GM18861 (cell line): ENCODE data around the gene CD1C.
"Not testable (repeated sequence)": the region's sequence is repeated elsewhere in the genome, so short reads cannot be mapped to it uniquely, and the experiment has no call there.

Source experiments
- ATAC-seq: cut with Tn5 transposase; IDR thresholded peaks from one replicate; pipeline ENCODE4 v1.9.1; 2021; ENCODE audit not compliant: unreplicated experiment

The CD1C gene

DNA sequence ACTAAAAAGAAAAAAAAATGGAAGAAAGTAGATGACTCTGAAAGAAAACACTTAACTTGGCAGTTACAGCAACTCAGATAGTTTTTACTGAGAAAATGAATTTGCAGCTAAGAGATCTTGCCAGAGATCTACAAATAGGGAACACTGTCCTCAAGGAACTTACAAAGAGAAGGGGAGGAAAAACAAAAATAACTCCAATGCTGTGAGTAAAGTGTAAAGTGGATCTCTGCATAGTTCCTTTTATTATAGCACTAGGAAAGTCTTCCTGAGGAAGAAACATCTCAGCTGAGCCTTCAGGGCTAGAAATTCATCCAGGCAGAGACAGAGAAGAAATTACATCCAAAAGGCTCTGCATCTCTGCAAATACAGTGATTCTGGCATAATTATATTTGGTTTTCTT lies 37.8 kb downstream of the CD1C start:
- ATAC-seq, result no peak

DNA sequence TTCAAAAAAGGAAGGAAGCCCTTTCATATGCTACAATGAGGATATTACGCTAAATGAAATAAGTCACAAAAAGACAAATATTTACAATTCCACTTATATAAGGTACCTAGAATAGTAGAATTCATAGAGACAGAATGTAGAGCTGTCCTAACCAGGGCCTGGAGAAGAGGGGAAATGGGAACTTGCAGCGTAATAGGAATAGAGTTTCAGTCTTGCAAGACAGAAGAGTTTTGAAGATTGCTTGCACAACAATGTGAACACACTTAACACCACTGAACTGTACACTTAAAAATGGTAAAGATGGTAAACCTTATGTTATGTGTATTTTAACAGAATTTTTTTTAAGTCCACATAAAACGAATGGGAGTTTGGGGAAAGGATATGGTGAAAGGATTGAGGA lies 38.7 kb downstream of the CD1C start:
- no peak for ATAC-seq

DNA sequence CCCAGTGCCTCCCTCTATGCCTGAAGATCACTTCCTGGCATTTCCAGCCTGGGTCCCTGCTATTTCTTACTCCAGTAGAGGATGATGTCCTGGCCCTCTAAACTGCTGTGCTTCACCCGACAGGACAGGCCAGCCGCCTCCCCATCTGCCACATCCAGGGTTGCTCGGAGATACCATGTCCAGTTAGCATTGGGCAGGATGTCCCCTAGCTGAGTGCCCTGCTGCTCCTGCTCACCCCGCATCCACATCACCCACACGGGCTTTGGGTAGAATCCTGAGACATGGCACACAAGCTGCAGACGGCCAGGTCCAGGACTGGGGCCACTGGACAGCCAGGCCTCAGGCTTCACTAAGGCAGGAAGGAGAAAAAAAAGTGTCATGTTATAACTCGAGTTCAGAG lies 39.6 kb downstream of the CD1C start:
- ATAC-seq, result no peak

- ATAC-seq, result no peak
These were observed 40.0 kb downstream of the CD1C start for GRCh38 chr1:158329733-158330132.

DNA sequence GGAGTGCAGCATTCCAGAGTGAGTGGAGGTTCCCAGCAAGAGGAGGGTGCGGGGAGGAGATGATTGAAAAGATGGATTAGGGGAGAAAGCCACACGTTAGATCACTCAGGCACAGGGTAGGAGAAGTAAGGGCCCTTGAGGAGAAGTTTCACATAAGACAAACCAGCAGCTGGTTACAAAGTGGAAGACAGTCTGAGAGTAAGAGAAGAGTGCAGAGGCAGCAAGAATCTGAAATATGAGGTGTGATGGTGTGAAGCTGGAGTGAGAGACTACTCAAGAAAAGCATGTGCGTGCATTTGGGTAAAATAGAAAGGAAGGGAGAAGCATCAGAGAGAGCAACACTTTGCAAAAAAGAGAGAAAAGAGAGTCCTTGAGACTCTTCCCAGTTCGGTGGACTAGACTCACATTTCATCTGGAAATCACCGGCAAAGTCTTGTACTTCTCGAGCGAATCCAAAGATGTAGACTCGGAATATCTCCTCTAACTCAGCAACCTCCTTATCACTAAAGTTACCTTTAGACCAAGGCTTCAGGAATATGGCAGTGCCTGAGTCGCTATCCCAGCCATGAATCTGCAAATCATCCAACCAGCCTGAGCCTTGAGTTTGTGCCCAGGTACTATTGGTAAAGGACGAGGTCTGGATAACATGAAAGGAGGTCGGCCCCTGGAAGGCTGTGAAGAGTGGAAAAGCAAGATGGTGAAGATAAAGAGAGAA lies 40.8 kb downstream of the CD1C start:
- ATAC-seq, result no peak

GRCh38 chr1:158331106-158331425 lies 41.3 kb downstream of the CD1C start:
- no peak for ATAC-seq

- ATAC-seq, result no peak
These were observed 41.9 kb downstream of the CD1C start, which contains the start of gene CD1B for GRCh38 chr1:158331481-158332150. Gene CD1B (minus strand): TSS chr1:158331531. CDS start chr1:158331423, 108 bp downstream.

GRCh38 chr1:158333405-158334155 lies 43.9 kb downstream of the CD1C start:
- no peak for ATAC-seq

- ATAC-seq, result no peak
These were observed 44.9 kb downstream of the CD1C start for GRCh38 chr1:158334526-158335212.

DNA sequence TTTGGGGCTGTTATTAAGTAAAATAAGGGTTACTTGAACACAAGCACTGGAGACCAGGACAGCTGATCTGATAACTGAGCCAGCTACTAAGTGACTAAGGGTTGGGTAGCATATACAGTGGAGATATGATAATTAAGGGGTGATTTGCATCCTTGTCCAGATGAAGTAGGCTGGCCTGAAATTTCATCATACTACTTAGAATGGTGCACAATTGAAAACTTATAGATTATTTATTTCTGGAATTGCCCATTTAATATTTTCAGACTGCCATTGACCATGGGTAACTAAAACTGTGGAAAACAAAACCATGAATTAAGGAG lies 45.5 kb downstream of the CD1C start:
- no peak for ATAC-seq

- not testable (repeated sequence) for ATAC-seq
These were observed 46.7 kb downstream of the CD1C start for GRCh38 chr1:158336413-158336812.
